Osteoblast (primary cell): ENCODE data around the gene CDX1. TPM values are rescaled to one million over a fixed set of nuclear protein-coding genes. Genes with fewer than 3 reads are reported as not detected.

Experiments
- DNase-seq: peaks from one replicate; pipeline ENCODE4 v3.0.0; 2011; ENCODE audit warnings: low spot score, mixed read lengths; ENCODE audit not compliant: insufficient read length; ENCODE audit errors: missing footprints
- H2AFZ ChIP-seq: 2 replicates; pipeline ENCODE4 v1.6.0; 2011; ENCODE audit warnings: mild to moderate bottlenecking, low read length
- H3K27ac ChIP-seq: 2 replicates; pipeline ENCODE4 v1.5.1; 2011; ENCODE audit warnings: mild to moderate bottlenecking, low read depth, low read length, moderate library complexity
- H3K27me3 ChIP-seq: 2 replicates; pipeline ENCODE4 v1.6.0; 2012; ENCODE audit warnings: mild to moderate bottlenecking, control low read depth, inconsistent platforms, low read length, moderate library complexity; ENCODE audit not compliant: insufficient read depth
- H3K36me3 ChIP-seq: 2 replicates; pipeline ENCODE4 v1.5.1; 2011; ENCODE audit warnings: mild to moderate bottlenecking, low read length, control low read depth, moderate library complexity; ENCODE audit not compliant: insufficient read depth
- H3K4me1 ChIP-seq: 2 replicates; pipeline ENCODE4 v1.5.1; 2011; ENCODE audit warnings: mild to moderate bottlenecking, low read length, control low read depth, moderate library complexity; ENCODE audit not compliant: insufficient read depth
- H3K4me2 ChIP-seq: 2 replicates; pipeline ENCODE4 v1.6.0; 2011; ENCODE audit warnings: mild to moderate bottlenecking, low read length; ENCODE audit not compliant: insufficient read depth
- H3K4me3 ChIP-seq: fragments of 200-600 bp; sonication (generic); 3 replicates; pipeline ENCODE4 v1.5.1; 2012; ENCODE audit warnings: mild to moderate bottlenecking, low read length, inconsistent platforms; ENCODE audit not compliant: insufficient read depth
- H3K79me2 ChIP-seq: 2 replicates; pipeline ENCODE4 v1.6.0; 2012; ENCODE audit warnings: mild to moderate bottlenecking, low read length, control low read depth, inconsistent platforms; ENCODE audit not compliant: insufficient read depth
- H3K9me3 ChIP-seq: 2 replicates; pipeline ENCODE4 v1.5.1; 2011; ENCODE audit warnings: low read depth, low read length, control low read depth
- H4K20me1 ChIP-seq: 2 replicates; pipeline ENCODE4 v1.6.0; 2012; ENCODE audit warnings: mild to moderate bottlenecking, low read length, control low read depth; ENCODE audit not compliant: insufficient read depth
- CTCF ChIP-seq: IDR thresholded peaks from 2 replicates; pipeline ENCODE4 v1.5.1; 2011; ENCODE audit warnings: mild to moderate bottlenecking, low read depth, low read length, moderate library complexity; ENCODE audit errors: extremely low read depth
- total RNA-seq: library from RNA; depleted of rRNA; stranded (reverse); fragments of >200 nt; gene quantifications from 2 replicates; pipeline ENCODE4 v1.2.3, GENCODE V29; 2012

CDX1 gene
- total RNA-seq, 1 donor = 0.36 TPM

- peak; percentile 56 for DNase-seq
- no peak overlapping the region for H2AFZ ChIP-seq
- no peaks in the 10 kb centered on the region for H3K27me3 ChIP-seq
- H3K4me3 ChIP-seq = no peak overlapping the region
- no peaks in the 10 kb centered on the region for H3K9me3 ChIP-seq
- H3K4me1 ChIP-seq = no peaks in the 10 kb centered on the region
- H3K27ac ChIP-seq = no peak overlapping the region
- H4K20me1 ChIP-seq = no peaks in the 10 kb centered on the region
- no peaks in the 10 kb centered on the region for H3K79me2 ChIP-seq
- H3K36me3 ChIP-seq = peaks cover 97% of the 10 kb centered on the region
- no peak for TF ChIP-seq CTCF
- no peak overlapping the region for H3K4me2 ChIP-seq
Observed at GRCh38 chr5:150119421-150120061, 47.0 kb upstream of the CDX1 start.

- H2AFZ ChIP-seq = no peak overlapping the region
- no peaks in the 10 kb centered on the region for H3K4me1 ChIP-seq
- no peak overlapping the region for H3K4me3 ChIP-seq
- peak; percentile 79 for DNase-seq
- no peak overlapping the region for H3K27ac ChIP-seq
- H3K27me3 ChIP-seq = no peaks in the 10 kb centered on the region
- H4K20me1 ChIP-seq = no peaks in the 10 kb centered on the region
- H3K9me3 ChIP-seq = no peaks in the 10 kb centered on the region
- H3K36me3 ChIP-seq = peaks cover 95% of the 10 kb centered on the region
- no peaks in the 10 kb centered on the region for H3K79me2 ChIP-seq
- TF ChIP-seq CTCF = no peak
- no peak overlapping the region for H3K4me2 ChIP-seq
Observed at GRCh38 chr5:150120062-150120441, 46.5 kb upstream of the CDX1 start.

- H3K4me3 ChIP-seq = no peak overlapping the region
- peaks cover 95% of the 10 kb centered on the region for H3K36me3 ChIP-seq
- no peaks in the 10 kb centered on the region for H3K9me3 ChIP-seq
- H3K27ac ChIP-seq = peak overlapping the region; percentile 12
- no peaks in the 10 kb centered on the region for H3K79me2 ChIP-seq
- H3K4me2 ChIP-seq = no peak overlapping the region
- H3K4me1 ChIP-seq = no peaks in the 10 kb centered on the region
- H2AFZ ChIP-seq = no peak overlapping the region
- no peaks in the 10 kb centered on the region for H4K20me1 ChIP-seq
- peak; percentile 72 for DNase-seq
- TF ChIP-seq CTCF = no peak
- H3K27me3 ChIP-seq = no peaks in the 10 kb centered on the region
Observed at GRCh38 chr5:150120617-150121447, 45.7 kb upstream of the CDX1 start.

GRCh38 chr5:150121448-150122157 is 45.0 kb upstream of the CDX1 start:
- Histone ChIP-seq H3K79me2 (no peaks in the 10 kb centered on the region), H4K20me1 (no peaks in the 10 kb centered on the region), H3K4me3 (no peak overlapping the region), H3K27me3 (no peaks in the 10 kb centered on the region), H3K27ac (peak overlapping the region; percentile 12), H3K36me3 (peaks cover 97% of the 10 kb centered on the region), H3K9me3 (no peaks in the 10 kb centered on the region), H2AFZ (no peak overlapping the region), H3K4me2 (no peak overlapping the region), H3K4me1 (no peaks in the 10 kb centered on the region)
- TF ChIP-seq CTCF = no peak
- DNase-seq = peak; percentile 30
